Measurements from ENCODE around the gene CFB. TPM values are rescaled to one million over a fixed set of nuclear protein-coding genes. Genes with fewer than 3 reads are reported as not detected.

Gene CFB
- polyA plus RNA-seq (2013, experiment 1 of 4) = 1.5 TPM
- 1.3 TPM for polyA plus RNA-seq (2013, experiment 2 of 4)
- polyA plus RNA-seq (2013, experiment 3 of 4) = 1.0 TPM
- 1.1 TPM for polyA plus RNA-seq (2013, experiment 4 of 4)

- Histone ChIP-seq H3K36me3 (ENCODE audit: control insufficient read depth, insufficient read depth, low read length) (no peaks in the 10 kb centered on the region), H3K27ac (ENCODE audit: insufficient read depth, low read depth, low read length, poor library complexity, severe bottlenecking) (no peak within 1 kb of the TSS), H3K9me3 (ENCODE audit: control insufficient read depth, low read length) (no peaks in the 10 kb centered on the region), H3K4me1 (ENCODE audit: control insufficient read depth, insufficient read depth, low read length) (peaks cover 8% of the 10 kb centered on the region), H3K4me3 (ENCODE audit: insufficient read depth, low read depth, low read length) (no peak within 1 kb of the TSS), H3K27me3 (ENCODE audit: control insufficient read depth, insufficient read depth, low read length, poor library complexity, severe bottlenecking) (no peaks in the 10 kb centered on the region)
- 68 to 73% methylated on average over 11 of the region's 11 CpGs for WGBS, 2 experiments
These were observed at the start of gene CFB for GRCh38 chr6:31945507-31946369. Gene CFB (plus strand): TSS chr6:31946095. CDS start chr6:31946222, 127 bp downstream.

DNA sequence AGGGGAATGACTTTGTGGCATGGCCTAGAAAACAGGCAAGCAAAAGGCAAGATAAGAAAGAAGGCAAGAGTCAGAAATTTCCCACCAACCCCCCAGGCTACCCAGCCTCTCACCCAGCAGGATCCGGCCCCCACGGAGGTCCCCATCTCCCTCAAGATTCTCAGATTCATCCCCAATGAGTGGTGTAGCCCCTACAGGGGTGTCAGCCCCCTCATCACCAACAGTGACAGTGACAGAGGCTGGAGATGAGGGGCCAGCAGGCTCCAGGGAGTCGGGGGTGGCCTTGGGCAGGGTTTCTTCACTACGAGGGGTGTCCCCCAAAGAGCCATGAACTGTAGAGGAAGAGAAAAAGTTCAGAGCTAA lies 49.4 kb upstream of the CFB start:
- no peak overlapping the region for H3K27ac ChIP-seq (ENCODE audit: insufficient read depth, low read depth, low read length, poor library complexity, severe bottlenecking)

DNA sequence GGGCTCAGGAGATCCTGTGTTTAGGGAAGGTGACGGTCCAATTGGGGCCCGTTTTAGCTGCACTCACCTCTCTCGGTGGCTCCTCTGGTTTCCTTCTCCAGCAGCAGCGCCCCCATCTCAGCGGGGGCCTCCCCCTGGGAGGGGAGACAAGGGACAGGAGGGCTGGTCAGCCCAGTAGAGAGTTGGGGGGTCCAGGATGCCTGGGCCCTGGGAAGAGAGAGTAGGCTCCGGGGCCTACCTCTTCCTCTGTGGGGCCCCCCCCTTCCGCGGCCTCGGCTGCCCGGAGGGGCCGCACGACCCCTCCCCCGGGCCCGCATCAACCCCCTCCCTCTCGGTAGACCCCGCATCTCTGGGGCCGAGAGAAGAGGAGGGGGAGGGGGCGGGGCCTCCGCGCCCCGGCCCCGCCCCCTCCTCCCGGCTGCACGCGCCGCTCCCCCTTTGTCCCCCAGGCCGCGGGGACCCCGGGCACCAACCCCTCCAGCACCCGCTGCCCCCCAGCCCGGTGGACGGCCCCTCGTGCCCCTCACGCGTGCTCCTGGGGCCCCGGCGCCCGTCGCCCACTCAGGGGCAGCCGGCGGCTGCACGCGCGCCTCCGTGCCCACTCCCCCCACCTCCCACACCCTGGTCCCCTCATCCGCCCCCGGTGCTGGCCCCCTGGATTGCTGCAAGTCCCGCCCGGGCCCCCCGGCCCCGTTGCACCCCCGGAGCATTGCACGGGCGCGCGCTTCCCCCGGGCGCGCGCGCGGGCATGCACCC lies 48.9 kb upstream of the CFB start:
- Histone ChIP-seq H3K4me1 (ENCODE audit: control insufficient read depth, insufficient read depth, low read length) (peaks cover 22% of the 10 kb centered on the region), H3K36me3 (ENCODE audit: control insufficient read depth, insufficient read depth, low read length) (peaks cover 41% of the 10 kb centered on the region), H3K9me3 (ENCODE audit: control insufficient read depth, low read length) (no peaks in the 10 kb centered on the region), H3K27me3 (ENCODE audit: control insufficient read depth, insufficient read depth, low read length, poor library complexity, severe bottlenecking) (no peaks in the 10 kb centered on the region), H3K4me3 (ENCODE audit: insufficient read depth, low read depth, low read length) (peak overlapping the region; percentile 82), H3K27ac (ENCODE audit: insufficient read depth, low read depth, low read length, poor library complexity, severe bottlenecking) (peak overlapping the region; percentile 80)
- WGBS, 2 experiments = 2% methylated on average over 50 to 62 of the region's 62 CpGs

More for the DNA sequence above, 49.4 kb upstream of the CFB start:
- H3K9me3 ChIP-seq (ENCODE audit: control insufficient read depth, low read length) = no peaks in the 10 kb centered on the region
- peaks cover 22% of the 10 kb centered on the region for H3K4me1 ChIP-seq (ENCODE audit: control insufficient read depth, insufficient read depth, low read length)
- no peaks in the 10 kb centered on the region for H3K27me3 ChIP-seq (ENCODE audit: control insufficient read depth, insufficient read depth, low read length, poor library complexity, severe bottlenecking)
- WGBS, 2 experiments = 63 to 66% methylated on average over 4 of the region's 4 CpGs
- peaks cover 46% of the 10 kb centered on the region for H3K36me3 ChIP-seq (ENCODE audit: control insufficient read depth, insufficient read depth, low read length)
- peak overlapping the region; percentile 82 for H3K4me3 ChIP-seq (ENCODE audit: insufficient read depth, low read depth, low read length)

DNA sequence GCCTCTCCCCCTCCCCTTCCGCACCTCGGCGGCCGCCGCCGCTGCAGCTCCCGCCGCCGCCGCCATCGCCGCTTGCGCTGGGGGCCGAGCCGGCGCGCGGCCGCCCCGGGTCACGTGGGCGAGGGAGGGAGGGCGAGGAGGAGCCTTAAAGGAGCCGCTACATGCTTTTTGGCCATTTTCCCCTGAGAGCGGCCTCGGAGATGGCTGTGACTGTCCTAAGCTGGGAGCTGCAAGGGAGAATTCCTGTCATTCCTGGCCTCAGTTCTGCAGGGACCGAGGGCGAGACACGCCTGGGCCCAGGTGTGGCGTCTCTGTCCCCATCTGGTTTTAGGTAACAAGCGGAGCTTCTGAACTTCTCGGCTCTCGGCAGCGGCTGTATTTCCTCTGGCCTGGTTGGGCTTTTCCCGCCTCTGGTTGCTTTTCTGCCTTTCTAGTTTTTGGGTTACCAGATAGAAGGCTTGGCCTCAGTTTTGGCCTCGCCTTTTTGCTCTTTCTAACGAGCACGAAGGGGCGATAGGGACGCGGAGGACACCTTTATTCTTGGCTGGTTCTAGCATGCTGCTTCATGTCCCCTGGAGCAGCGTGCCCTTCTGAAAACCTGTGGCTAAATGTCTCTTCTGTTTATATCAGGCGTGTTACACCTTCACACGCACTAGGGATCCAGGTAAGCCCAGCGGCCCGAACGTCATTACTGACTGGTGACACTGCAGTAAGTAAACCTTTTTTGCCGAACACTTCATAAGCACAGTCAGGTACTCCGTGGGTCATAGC lies 48.1 kb upstream of the CFB start, which contains the start of gene EHMT2:
Gene EHMT2 (minus strand): TSS at position 87 of the 771 bp plus-strand sequence. CDS start 21 bp downstream, at position 66.
- H3K27me3 ChIP-seq (ENCODE audit: control insufficient read depth, insufficient read depth, low read length, poor library complexity, severe bottlenecking) = no peaks in the 10 kb centered on the region
- 0 to 1% methylated on average over 49 of the region's 49 CpGs for WGBS, 2 experiments
- peak within 1 kb of the TSS; percentile 80 for H3K27ac ChIP-seq (ENCODE audit: insufficient read depth, low read depth, low read length, poor library complexity, severe bottlenecking)
- peaks cover 22% of the 10 kb centered on the region for H3K4me1 ChIP-seq (ENCODE audit: control insufficient read depth, insufficient read depth, low read length)
- no peaks in the 10 kb centered on the region for H3K9me3 ChIP-seq (ENCODE audit: control insufficient read depth, low read length)
- H3K4me3 ChIP-seq (ENCODE audit: insufficient read depth, low read depth, low read length) = peak within 1 kb of the TSS; percentile 82
- H3K36me3 ChIP-seq (ENCODE audit: control insufficient read depth, insufficient read depth, low read length) = peaks cover 34% of the 10 kb centered on the region

- Histone ChIP-seq H3K27ac (ENCODE audit: insufficient read depth, low read depth, low read length, poor library complexity, severe bottlenecking) (no peak overlapping the region), H3K9me3 (ENCODE audit: control insufficient read depth, low read length) (no peaks in the 10 kb centered on the region), H3K36me3 (ENCODE audit: control insufficient read depth, insufficient read depth, low read length) (peaks cover 27% of the 10 kb centered on the region), H3K27me3 (ENCODE audit: control insufficient read depth, insufficient read depth, low read length, poor library complexity, severe bottlenecking) (no peaks in the 10 kb centered on the region), H3K4me3 (ENCODE audit: insufficient read depth, low read depth, low read length) (peak overlapping the region; percentile 82), H3K4me1 (ENCODE audit: control insufficient read depth, insufficient read depth, low read length) (peaks cover 22% of the 10 kb centered on the region)
- WGBS, 2 experiments = 22% methylated on average over 8 of the region's 8 CpGs
These were observed 47.4 kb upstream of the CFB start for GRCh38 chr6:31898383-31899011.

DNA sequence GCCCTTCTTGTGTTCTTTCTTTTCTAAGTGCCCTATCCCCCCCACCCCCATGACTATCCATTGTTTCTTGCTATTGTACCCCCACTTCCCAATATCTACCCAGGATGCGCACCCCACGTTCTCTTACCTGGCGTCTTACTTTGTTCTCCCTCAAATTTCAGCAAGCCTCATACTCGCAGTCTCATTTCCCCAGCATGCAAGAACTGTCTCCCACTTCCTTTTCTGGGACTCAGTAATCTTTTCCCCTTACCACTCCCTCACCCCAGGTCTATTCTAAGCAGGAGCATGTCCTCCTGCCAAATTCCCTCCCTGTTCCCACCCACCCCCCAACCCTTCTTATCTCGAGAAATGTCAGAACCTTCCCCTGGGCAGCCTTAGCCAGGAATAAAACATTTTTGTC lies 46.7 kb upstream of the CFB start:
- Histone ChIP-seq H3K9me3 (ENCODE audit: control insufficient read depth, low read length) (no peaks in the 10 kb centered on the region), H3K27me3 (ENCODE audit: control insufficient read depth, insufficient read depth, low read length, poor library complexity, severe bottlenecking) (no peaks in the 10 kb centered on the region), H3K27ac (ENCODE audit: insufficient read depth, low read depth, low read length, poor library complexity, severe bottlenecking) (no peak overlapping the region), H3K4me1 (ENCODE audit: control insufficient read depth, insufficient read depth, low read length) (peaks cover 22% of the 10 kb centered on the region), H3K36me3 (ENCODE audit: control insufficient read depth, insufficient read depth, low read length) (peaks cover 20% of the 10 kb centered on the region), H3K4me3 (ENCODE audit: insufficient read depth, low read depth, low read length) (no peak overlapping the region)
- 90 to 92% methylated on average over 5 of the region's 5 CpGs for WGBS, 2 experiments

- Histone ChIP-seq H3K4me3 (ENCODE audit: insufficient read depth, low read depth, low read length) (no peak overlapping the region), H3K9me3 (ENCODE audit: control insufficient read depth, low read length) (no peaks in the 10 kb centered on the region)
- WGBS, 2 experiments = 94 to 95% methylated on average over 49 of the region's 49 CpGs
These were observed 45.8 kb upstream of the CFB start for GRCh38 chr6:31899882-31900722.

DNA sequence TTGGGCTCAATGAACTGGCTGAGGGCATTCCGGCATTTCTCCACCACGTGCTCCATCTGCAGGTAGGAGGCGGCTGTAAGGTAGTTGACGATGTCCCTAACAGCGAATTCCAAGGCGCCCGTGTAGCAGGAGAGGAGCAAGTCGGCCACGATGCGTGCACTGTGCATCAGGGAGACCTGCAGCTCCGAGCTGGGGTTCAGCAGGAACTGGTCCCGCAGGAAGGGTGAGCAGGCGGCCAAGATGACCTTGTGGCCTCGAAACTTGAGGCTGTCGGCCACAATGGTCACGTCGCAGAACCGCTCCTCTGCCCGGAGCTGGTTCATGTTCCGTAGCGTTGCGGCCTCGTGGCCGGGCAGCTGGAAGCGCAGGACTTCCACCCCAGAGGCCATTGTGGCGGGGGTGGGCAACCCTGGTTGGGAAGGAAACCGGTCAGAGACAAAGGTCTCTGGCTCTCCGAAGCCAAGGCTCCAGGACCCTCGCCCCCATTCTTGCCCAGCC lies 44.9 kb upstream of the CFB start:
- Histone ChIP-seq H3K27me3 (ENCODE audit: control insufficient read depth, insufficient read depth, low read length, poor library complexity, severe bottlenecking) (no peaks in the 10 kb centered on the region), H3K9me3 (ENCODE audit: control insufficient read depth, low read length) (no peaks in the 10 kb centered on the region), H3K27ac (ENCODE audit: insufficient read depth, low read depth, low read length, poor library complexity, severe bottlenecking) (no peak overlapping the region), H3K4me3 (ENCODE audit: insufficient read depth, low read depth, low read length) (peak overlapping the region; percentile 68), H3K36me3 (ENCODE audit: control insufficient read depth, insufficient read depth, low read length) (peaks cover 3% of the 10 kb centered on the region), H3K4me1 (ENCODE audit: control insufficient read depth, insufficient read depth, low read length) (peaks cover 21% of the 10 kb centered on the region)
- WGBS, 2 experiments = 70 to 72% methylated on average over 29 of the region's 29 CpGs

More at GRCh38 chr6:31899882-31900722, 45.8 kb upstream of the CFB start:
- Histone ChIP-seq H3K27me3 (ENCODE audit: control insufficient read depth, insufficient read depth, low read length, poor library complexity, severe bottlenecking) (no peaks in the 10 kb centered on the region), H3K36me3 (ENCODE audit: control insufficient read depth, insufficient read depth, low read length) (peaks cover 11% of the 10 kb centered on the region), H3K4me1 (ENCODE audit: control insufficient read depth, insufficient read depth, low read length) (peaks cover 22% of the 10 kb centered on the region), H3K27ac (ENCODE audit: insufficient read depth, low read depth, low read length, poor library complexity, severe bottlenecking) (no peak overlapping the region)

All from ectodermal cell (in vitro differentiated cells).